GM19193 (cell line): ENCODE results near the gene ALG13.

Experiments
- POLR2A ChIP-seq: IDR thresholded peaks from 4 replicates; pipeline ENCODE4 v1.6.1; 2011; ENCODE audit not compliant: insufficient read depth, insufficient read length; ENCODE audit errors: extremely low read depth

ALG13 gene

DNA sequence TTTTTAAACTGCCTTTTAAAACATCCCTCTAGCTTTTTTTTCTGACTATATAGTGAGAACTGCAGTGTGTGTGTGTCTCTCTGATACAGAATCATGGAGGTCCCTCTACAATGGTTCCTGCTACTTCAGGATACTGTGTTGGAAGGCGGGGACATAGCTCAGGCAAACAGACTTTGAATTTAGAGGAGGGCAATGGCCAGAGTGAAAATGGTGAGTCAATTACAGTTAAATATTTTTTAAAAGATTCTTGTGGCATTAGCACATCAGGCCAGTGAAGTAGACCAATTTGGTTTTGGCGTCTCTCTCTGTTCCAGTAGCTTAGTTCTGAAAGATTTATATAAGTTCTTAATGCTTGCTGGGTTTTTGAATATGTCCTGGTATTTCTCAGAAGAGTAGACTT, 47.1 kb downstream of the ALG13 start:
- no peak for TF ChIP-seq POLR2A

DNA sequence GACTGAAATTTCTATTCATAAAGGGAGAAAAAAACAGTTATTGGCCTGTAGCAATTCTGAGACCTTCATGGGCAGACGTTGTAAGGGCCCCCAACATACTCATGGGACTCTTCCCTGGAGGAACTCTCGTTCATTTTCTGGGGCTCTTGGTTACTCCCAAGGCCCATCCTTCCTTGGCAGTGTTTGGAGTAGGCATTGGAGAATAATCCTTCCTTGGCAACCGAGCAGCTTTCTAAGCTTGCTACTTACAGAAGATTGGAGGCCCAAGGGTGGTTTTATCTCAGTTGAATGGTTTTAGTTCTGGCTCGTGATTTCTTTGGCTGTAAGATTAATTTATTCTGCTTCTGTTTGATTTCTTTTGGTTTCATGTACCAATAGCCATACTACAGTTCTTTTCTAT, 50.4 kb downstream of the ALG13 start:
- TF ChIP-seq POLR2A = no peak

DNA sequence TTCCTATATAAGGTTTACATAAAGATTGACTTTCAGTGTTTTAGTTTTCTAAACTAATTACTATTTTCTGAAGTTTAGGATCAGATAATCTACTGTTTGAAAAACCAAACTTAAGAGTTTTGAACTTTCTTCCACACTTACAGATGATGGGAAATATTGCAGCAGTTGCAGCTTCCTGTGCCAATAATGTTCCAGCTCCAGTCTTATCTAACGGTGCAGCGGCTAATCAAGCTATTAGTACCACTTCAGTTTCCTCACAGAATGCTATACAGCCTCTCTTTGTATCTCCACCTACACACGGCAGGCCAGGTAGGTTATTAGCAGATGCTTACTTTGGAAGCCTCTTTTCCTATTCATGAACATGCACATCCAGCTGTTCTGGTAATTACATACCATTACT, 55.6 kb downstream of the ALG13 start:
- TF ChIP-seq POLR2A = no peak

DNA sequence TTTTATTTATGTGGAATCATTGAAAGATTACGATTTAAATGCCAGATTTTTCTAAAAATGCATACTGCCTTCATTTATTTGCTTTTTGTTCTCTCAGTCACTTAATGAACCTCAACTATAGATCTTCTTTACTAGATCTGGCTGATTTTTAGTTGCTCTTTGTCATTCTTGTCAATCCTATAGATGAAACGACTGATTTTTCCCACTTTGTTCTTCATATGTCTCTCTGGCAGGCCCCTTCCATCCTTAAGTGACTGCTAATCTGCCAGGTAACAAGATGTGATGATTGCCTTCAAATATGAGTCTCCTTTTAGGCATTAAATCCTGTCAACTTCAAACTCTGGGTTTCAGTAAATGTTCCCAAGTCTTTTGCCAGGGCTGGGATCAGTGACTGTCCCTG, 61.0 kb downstream of the ALG13 start:
- no peak for TF ChIP-seq POLR2A

DNA sequence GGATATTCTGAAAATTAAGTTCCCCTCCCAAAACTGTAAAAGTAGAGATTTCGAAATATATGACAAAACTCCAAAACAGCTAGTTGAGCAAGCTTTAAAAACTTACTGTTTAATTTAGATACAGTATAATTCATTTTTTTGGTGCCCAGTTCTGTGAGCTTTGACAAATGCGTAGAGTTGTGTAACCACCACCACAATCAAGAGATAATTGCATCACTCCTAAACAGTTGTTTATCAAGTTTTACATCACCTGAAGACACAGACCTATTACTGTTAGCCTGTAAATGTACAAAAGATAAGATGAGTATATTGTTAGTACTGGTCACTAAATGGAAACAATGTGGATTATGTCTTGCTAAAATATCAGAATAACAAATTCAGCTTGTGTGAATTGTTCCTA, 62.3 kb downstream of the ALG13 start:
- no peak for TF ChIP-seq POLR2A

DNA sequence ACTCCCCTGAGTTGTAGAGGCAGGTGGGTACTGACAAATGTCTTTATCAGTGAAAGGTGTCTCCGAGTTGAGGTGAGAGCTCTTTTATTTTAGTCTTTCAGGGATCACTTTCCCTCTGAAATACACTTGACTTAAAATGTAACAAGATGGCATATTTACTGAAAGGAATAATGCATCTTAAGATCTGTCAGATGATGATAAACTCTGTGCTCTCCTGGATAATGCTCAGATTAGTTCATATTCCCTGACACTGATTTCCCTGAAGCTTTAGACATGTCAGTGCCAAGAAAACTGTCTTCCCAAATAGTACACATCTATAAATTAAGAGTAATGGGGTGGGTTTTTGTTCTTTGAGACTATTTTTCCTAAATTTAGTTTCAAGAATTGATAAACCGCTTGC, 75.5 kb downstream of the ALG13 start:
- TF ChIP-seq POLR2A = no peak

DNA sequence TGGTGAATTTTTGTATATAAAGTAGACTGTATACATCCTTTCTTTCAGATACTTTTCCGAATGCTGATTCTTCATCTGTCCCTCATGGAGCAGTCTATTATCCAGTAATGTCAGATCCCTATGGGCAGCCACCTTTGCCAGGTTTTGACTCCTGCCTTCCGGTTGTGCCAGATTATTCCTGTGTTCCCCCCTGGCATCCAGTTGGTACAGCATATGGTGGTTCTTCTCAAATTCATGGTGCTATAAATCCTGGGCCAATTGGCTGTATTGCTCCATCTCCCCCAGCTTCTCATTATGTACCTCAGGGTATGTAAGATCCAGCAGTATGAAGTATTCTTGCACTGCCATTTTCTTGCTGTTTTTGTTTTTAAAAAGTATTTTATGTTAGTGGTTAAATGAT, 78.7 kb downstream of the ALG13 start:
- TF ChIP-seq POLR2A = no peak

DNA sequence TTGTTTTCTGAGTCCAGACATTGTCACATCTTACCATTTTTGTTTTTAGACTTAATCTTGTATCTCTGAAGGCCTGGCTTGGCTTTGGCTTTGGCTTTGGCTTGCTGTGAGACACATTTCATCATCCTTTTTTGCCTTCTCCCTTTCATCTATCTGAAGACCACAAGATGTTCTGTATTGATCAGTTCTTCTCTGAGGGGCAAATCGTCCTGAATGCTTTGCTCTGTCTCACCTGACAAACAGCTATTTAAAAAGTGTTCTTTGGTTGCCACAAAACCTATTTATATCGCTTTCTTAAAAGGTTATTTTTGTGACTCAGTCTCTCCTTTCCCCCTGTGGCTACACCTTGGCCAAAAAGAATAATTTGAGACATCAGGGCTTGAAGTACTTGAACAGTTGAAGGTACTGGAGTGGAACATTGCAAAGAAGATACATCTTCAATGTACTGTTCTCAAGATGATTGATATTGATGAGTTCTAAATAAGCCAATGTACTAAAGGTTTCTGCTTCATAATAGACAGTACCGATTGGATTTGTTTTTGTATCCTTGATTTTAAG, 80.7 kb downstream of the ALG13 start:
- TF ChIP-seq POLR2A = no peak

DNA sequence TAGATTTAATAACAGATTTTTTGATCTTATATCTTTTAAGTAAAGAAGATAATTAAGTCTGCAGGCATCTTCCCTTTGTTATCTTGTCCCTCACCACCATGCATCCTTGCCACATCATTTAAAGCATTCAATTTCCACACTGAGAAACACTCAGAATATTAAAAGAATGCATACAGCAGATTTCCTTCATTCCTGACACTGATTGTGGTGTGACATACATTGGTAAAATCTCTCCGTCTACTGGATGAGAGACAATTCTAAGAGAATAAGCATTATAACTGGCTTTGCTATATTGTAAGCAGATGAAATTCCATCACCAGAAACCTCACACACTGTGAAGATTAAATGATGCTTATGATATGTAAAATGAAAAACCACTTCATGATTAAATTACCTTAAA, 97.6 kb downstream of the ALG13 start:
- no peak for TF ChIP-seq POLR2A

DNA sequence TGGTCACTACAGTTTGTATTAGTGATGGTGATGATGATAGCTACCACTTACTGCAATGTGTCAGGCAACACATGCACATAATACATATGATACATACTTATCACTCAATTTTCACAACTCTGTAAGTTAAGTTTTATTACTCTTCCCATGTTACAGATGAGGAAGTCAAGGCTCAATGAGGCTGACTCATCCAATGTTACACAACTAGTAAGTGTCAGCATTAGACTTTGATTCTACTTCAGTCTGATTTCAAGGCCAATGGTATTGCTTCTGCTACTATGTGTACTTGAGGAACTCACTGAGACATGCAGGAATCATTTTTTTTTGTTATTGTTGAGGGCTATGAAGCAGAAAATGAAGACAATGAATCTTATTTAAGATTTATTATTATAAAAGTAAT, 98.6 kb downstream of the ALG13 start:
- no peak for TF ChIP-seq POLR2A

DNA sequence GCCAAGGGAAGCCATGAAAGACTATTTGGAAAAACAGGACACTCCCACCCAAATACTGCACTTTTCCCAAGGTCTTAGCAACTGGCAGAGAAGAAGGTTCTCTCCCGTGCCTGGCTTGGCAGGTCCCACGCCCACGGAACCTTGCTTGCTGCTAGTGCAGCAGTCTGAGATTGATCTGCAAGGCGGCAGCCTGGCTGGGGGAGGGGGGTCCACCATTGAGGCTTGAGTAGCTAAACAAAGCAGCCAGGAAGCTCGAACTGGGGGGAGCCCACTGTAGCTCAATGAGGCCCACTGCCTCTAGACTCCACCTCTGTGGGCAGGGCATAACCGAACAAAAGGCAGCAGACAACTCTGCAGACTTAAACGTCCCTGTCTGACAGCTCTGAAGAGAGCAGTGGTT, 103.7 kb downstream of the ALG13 start:
- TF ChIP-seq POLR2A = no peak
